Mesenteric fat pad (tissue), 1 donor: ENCODE data around the gene SLC49A3. TPM values are rescaled to one million over a fixed set of nuclear protein-coding genes. Genes with fewer than 3 reads are reported as not detected.
A peak's percentile ranks its signal among the peaks of the same experiment; 100 is the strongest.
"Not testable (repeated sequence)": the region's sequence is repeated elsewhere in the genome, so short reads cannot be mapped to it uniquely, and the experiment has no call there.

Experiments used
- DNase-seq: peaks from one replicate; pipeline ENCODE4 v3.0.0-alpha.2; 2020; ENCODE audit warnings: low spot score
- total RNA-seq: library from RNA; stranded (reverse); fragmentation: NEBNext Ultra II Directional; extraction: Animal tissue kit (Norgen Biotek cat#: 25700); gene quantifications from one replicate; pipeline ENCODE4 v1.2.1, GENCODE V29; 2021
- donor health status: DM: yes; HTN: yes; CAD: no.

SLC49A3 gene
- total RNA-seq, 1 donor from 2014 or later = 19.0 TPM

DNA sequence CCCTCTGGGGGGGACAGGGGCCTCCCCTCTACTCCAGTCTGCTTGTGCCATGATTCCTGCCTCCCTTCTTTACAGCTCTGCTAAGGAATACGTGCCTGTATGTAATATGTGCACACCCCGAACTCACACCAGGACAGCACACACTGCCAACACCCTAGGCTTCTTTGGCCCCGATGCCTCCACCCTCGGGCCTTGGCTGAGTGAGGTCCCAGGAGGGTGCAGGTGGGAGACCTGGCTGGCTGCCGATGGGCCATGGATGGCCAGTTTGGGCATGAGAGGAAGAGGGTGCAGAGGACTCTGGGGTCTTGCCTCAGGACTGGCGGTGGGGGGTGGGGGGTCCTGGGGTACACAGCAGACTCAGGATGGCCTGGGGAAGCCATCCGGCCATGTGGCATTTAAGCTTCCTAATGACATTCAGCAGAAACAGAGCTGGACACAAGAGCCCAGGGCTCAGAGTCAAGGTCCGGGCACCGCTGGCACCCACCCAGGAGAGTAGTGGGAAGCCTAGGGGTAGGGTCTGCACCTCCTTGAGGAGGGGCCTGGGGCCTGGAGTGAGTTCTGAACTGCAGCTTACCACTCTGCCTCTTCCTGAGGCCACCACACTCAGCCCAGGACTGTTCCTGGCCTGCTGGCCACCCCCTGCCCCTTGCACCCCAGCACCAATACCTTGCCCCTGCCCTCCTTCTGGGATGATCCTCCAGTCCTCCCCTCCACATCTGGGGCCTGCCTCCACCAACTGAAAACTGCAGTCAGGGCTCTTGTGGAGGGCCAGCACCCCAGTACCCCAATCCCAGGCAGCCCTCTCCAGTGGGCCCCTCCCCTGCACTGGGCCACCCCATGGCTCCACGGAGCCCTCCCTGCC lies 14.6 kb upstream of the SLC49A3 start:
- DNase-seq = no peak

DNA sequence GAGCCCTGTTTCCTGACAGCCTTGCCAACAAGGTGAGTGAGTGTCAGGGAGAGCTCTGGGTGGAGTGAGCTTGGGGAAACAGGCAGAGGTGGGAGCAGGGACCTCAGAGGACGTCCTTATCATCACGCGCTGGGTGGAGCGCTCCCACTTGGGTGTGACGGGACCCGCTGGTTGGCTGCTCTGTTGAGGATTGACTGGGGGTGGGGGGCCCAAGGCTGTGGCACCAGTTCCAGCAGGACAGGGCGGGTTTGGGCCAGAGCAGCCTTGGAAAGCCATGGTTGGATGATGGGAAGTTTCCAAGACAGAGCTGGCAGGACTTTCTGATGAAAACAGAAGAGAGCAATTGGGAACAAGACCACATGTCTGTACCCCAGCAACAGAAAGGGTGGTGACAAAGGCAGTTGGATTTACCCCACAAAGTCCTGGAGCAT lies 13.7 kb upstream of the SLC49A3 start:
- DNase-seq = no peak

DNA sequence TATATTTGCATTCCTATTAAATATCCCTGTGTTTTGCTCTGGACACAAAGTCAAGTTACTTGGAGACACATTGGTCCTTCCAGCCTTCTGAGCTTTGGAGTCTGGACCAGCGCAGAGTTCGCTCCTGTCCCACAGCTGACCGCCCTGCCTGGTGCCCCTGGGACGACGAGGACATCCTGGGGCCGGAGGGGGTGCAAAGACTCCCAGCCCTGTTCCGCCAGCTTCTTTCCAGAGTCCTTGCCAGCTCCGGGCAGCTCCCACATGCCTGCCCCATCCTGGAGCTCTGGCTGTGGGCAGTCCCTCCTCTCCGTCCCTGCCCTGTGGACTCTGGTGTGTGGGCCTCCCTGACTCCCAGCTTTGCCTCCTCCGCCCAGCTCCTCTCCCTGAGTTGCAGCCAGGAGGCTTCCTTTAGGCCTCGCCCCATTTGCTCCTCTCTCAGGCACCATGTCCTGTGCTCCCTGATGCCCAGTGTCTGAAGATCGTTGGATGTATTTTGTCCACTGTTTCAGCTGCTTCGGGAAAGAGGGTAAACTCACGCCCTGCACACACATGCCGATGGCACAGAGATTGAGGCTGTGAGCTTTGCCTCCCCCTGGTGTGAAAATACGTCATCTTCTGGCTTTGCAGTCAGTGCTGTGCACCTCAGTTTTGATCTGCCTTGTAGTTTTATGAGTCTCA lies 11.8 kb upstream of the SLC49A3 start:
- DNase-seq = no peak

DNA sequence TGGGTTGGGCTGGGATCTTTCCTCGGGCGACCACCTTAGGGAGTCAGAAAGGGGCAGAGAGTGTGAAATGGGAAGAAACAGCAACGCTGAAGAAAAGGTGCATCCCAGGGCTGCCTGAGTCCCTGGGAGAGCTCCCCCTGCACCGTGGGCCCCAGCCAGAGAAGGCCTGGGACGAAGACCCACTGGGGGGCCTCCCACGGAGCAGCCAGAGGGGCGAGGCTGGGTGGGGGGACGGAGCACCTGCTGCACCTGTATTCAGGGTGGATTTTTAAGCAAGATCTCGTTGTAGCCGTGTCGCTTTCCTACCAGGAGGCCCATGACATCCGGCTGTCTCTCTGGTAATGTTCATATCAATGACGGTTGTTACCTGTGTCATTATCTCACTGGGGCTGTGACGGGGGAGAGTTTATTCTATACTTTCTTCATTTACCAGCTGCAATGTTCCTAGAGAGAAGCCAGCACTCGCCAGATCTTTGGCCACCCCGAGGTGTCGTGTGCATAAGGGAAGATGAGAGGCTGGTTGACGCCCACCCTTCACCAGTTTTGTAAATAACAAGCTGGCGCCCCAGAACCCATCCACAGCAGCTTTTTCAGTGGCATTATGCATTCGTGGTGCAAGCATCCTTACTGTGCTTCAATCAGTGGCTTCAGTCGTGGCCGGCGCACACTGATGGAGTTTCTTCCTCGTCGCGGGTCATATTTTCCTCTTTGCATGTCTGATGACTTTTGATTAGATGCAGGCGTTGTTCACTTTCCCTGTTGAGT lies 11.0 kb upstream of the SLC49A3 start:
- DNase-seq = no peak

DNA sequence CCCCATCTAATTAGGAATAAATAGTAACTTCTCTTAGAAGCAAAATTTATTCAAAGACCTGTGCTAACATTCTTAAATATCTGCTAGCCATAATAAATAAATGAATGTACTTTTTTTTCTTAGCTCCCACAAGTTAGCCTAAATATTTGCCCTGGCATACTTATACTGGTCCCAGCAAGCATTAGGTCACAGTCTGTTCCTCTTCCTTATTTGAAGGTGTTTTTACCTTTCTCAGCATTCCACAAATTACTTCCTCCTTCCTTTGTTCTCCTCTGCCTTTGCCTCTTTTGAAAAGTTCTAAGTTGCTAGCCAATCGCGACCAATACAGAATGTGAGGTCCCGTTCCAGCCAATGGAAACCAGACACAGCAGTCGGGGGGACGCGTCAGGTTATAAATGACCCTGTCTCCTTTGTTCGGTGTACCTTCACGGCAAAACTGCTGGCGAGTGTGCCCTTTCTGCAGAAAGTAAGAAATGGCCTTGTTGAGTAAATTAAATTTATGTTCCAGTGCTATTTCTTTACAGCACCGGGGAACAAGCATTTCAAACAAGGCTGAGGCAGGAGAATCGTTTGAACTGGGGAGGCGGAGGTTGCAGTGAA lies 5.5 kb upstream of the SLC49A3 start:
- DNase-seq = not testable (repeated sequence)

DNA sequence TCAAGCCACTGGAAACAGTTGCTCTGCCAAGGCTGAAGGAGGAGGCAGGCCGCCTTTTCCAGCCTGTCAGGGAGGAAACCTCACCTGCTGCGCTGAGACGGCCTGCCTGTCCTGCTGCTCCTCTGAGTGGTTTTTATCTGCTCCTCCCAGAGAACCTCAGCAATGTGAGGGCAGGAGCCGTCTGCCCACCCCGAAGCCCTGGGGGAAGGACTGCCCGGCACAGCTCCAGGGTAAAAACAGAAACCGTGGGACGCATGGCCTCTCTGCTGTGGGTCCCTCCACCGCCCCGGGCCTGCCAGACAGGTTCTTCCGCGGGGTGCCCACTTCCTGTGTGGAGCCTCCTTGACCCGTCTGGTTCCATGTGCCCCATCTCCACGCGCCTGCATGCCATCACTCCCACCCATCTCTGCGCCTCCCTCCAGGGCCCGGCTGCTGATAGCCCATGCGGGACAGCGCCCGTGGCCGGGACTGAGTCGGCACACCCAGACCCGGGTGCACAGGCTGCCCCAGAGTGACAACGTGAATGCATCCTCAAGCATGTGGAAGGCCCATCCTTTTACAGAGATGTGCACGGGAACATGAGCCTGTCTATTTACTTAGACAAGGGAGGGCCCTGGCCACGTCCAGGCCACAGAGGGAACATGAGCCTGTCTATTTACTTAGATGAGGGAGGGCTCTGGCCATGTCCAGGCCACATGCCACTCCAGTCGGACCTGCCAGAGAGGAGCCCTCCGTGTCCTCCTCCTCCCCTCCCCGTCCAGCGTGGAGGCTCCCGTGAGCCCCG lies 4.0 kb upstream of the SLC49A3 start:
- DNase-seq = no peak

DNA sequence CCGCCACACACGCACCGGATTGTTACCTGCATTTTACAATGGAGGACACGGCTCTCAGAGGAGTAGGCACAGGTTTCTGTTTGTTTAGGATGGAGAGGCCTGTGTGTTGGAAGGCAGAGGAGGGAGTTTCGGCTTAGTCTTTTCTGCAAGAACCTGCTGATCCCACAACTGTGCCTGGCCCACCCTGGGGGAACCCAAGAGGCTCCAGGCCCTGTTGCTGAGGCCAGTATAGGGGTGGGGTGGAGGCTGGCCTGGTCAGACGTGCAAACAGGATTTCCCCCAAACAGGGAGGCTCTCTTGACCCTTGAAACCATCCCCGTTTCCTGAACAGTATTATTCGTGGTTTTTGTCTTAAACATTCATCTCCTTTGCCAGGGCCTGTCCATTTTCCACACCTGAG lies 772 bp upstream of the SLC49A3 start:
- no peak for DNase-seq

DNA sequence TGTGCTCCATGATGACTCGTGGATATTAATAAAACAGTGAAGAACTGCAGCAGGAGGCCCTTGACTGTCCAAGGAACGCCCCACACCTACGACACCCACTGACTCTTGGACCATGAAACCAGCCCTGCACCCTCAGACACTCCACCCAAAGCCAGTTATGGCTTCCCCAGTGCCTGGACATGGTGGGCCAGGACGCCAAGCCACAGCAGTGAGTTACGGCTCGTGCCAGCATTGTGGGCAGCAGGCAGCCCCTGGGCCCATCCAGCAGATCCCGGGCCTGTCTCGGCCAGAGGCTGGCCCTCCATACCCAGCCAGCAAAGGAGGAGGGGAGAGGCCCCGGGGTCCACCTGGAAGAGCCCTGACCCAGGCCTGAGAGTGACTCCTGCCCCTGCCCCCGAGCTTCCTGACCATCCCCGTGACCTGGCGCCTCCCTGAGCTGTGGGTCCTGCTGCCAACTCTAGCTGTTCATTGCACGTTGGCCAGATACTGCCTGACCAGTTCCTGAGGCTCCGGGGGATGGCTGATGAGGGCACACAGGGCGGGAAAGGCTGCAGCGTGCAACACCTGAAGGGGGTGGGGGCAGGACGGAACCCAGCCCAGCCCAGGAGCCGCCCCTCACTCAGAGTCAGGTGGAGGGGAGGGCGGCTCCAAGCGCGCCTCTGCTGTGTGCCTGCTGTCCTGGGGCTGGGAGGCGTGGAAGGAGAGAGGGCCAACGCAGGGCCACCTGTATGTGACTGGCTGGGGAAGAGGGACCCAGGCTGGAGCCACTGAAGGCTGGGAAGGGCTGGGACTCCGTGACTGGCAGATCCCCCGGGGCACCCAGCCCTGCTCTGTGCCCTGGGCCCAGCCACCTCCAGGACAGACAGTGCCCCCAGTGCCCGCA lies 739 bp downstream of the SLC49A3 start:
- no peak for DNase-seq

DNA sequence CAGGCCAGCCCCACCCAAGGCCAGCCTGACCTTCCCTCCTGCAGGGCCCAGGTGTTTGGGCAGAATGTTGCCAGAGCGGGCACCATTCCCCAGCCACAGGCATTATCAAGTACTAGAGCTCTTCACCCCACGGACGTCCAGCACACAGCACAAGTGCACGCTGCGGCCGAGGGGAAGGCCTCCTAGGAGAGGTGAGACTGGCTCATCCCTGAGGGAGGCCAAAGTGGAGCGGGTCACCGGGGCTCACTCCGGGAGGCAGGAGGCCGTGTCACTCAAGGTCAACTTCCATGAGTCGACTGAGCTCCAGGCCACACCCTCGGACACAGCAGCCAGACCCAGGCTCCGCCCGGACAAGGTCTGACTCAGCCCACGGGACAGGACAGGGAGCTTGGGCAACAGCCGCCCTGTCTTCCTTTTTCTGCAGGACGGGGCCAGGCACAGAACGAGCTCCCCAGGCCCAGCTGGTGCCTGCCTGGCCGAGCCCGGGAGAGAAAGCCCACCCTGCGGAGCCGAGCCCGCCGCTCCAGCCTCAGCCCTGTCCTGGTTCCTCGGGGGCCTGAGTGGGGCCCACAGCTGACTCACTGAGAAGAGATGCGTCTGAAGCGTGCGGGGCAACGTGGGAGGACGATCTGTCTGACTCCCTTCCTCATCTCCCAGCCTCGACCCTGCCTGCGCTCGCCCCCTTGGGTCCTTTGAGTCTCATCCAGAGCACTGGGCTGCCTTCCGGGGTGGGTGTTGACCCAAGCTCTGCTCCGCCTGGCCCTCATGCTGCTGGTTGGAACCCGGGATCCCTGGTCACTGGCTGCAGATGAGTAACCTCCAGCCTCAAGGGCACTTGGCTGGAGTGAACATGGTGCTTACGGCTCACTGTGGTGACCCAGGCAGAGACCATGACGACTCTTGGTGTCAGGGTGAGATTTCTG lies 1.6 kb downstream of the SLC49A3 start:
- DNase-seq = peak; percentile 95

DNA sequence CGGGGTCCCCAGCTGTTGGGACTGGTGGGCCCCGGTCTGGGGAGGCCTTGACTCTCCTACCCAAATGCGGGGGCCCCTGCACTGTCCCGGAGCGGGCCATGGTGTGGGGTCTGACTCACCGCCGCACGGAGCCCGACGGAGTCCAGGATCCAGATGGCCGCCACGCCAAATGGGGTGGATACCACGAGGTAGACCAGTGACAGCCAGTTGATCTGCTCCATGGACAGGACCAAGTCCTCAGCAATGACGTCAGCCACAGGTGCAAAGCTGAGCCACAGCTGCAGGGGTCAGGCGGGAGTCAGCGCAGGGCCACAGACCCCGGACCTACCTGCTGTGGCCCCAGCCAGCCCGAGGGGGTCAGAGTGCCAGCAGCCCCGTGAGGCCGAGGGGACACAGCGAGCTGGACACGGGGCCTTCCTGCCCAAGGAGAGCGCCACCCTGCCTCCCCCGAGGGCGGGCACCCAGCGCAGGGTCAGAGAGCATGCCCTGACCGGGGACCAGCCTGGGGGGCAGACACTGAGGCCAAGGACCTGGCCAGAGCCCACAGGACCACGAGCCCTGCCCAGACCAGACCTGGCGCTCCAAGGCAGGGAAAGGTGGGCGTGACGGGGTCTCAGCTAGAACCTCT lies 2.4 kb downstream of the SLC49A3 start:
- DNase-seq = no peak

DNA sequence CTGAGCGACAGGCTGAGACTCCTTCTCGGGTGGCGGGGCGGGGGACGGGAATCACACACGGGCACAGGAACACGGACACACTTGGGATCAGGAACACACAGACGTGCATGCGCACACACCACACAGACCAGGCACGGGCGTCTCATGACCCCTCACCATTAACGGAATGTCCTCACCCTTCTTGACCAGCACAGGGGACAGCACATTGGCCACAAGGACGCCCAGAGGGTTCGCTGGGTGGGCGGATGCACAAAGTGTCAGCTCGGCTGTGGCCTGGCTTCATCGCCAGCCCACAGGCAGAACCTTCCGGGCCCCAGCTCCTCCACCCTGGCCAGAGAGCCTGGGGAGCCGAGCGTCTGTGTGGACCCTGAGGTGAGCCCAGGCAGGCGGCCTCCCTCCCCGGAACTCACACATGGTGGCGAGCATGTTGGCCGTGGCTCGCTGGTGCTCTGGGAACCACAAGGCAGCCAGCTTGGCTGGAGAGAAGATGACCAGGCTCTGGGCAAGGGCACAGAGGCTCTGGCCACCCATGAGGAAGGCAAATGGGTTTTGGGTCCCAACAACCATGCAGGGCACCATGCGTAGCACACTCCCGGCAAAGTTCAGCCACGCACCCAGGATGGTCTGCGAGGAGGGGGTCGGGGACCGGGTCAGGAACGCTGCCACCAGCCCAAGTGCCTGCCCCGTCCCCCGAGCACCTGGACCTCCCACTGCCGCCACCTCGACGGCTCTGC lies 3.1 kb downstream of the SLC49A3 start:
- no peak for DNase-seq

DNA sequence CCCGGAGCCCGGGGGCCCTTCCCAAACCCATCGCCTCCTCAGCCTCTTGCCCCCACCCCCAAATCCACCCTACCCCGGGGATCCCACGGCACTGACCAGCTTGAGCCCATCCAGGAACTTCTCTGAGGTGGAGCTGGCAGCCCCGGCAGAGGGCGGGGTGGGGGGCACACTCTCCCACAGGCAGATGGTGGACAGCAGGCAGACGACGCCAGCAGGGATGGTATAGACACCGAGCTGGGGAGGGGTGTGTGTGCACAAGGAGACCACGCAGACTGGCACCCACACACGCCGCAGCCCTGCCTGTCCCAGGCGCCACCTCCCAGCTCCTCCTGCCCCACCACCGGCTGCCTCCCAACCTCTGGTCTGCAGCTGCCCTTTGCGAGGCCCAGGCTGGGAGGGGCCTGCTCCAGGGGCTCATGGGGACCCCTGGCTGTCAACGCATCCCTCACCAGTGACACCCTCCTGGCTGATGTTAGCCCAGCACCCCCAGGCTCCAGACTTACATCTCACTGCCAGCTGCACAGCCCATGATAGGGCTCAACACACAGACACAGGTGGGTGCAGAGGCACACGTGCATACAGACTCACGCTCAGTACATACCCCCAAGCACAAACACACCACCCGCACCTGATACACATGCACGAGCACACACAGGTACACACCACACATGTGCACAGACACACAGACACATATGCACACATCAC lies 4.2 kb downstream of the SLC49A3 start:
- no peak for DNase-seq

DNA sequence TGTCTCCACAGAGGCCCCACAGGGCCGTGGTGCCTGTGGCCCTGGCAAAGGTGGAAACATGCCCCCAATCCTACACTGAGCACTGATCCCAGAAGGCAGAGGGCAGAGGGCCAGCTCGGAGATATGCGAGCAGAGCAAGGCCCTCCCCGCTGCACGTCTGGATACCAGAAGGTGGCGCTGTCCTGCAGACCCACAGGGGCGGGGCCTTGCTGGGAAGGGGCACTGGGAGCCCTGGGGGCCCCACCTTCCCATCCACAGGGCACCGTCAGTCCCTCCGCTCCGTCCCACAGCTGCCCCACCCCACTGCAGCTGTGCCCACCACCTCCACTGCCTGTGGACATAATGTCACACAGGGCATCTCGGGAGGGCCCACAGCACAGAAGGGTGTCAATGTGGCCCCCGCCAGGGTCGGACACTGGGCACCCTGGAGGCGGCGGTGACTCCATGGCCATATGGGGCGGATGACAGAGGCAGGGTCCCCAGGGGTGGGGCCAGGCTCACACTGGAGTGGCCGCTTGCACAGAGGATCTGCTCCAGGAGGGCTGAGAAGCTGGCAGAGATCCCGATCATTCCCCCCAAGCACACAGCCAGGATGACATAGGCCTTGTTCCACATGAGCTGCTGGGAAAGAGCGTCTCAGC lies 4.8 kb downstream of the SLC49A3 start:
- no peak for DNase-seq

DNA sequence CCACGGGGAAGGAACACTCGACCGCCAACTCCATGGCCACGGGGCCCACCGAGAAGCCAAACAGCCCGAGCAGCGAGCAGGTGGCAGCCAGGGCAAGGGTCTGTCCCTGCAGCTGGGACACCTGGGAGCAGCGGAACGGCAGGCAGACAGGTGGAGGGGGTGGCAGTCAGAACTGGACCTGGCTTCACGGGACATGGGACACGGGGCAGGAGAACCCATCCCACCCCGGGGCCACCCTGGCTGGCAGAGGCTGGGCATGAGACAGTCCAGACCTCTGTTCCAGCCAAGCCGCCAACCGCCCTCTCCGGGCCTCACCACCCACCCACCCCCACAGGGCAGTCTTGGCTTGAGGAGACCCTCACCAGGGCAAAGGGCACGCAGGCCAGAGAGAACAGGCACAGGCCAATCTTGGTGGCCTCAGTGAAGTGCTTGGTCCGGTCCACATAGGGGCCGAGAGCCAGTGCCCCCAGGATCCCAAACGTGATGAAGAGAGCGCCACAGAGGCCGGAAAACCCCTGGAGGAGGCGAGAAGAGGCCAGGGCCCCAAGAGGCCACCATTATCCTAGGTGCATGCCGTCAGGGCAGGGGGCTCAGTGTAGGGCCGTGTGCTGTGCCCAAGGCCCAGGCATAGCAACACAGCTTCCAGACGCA lies 5.6 kb downstream of the SLC49A3 start:
- no peak for DNase-seq

DNA sequence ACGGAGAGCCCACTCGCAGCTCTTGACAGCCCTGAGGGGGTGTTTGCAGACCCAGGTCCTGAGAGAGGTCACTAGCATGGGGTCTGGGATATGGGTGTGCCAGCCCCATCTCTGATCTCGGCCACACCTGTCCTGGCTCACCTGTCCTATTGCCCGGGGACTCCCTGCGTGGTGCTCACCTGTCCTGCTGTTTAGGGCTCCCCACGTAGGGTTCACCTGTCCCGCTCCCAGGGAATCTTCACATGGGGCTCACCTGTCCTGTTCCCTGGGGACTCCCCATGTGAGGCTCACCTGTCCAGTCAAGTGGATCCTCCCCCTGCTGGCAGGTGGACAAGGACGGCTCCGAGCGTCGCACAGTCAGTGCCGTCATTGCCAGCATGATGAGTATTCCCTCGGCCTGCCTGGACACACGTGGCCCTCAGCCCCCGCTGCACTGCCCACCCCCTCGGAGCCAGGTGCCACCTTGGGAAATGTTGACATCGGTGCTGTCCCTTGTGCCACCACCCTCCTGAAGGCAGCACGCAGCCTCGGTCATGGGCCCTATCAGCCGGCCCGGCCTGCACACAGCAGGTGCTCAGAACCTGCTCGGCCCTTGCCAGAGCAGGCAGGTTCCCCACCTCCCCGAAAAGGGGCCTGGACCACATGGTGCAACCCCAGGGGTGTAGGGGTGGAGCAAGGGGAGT lies 6.3 kb downstream of the SLC49A3 start:
- no peak for DNase-seq
